IMR-90 (cell line): Measurements from ENCODE around the gene FDX1.

ENCODE experiments used
- CTCF ChIP-seq: conservative IDR thresholded peaks from 2 replicates; pipeline ENCODE4 v1.5.1; 2012; ENCODE audit warnings: mild to moderate bottlenecking, low read depth, low read length, improper control_type of control experiment
- POLR2A ChIP-seq: IDR thresholded peaks from 2 replicates; pipeline ENCODE4 v1.6.1; 2012; ENCODE audit warnings: mild to moderate bottlenecking, low read depth, low read length
- SMC3 ChIP-seq: fragments of 150-350 bp; IDR thresholded peaks from 2 replicates; pipeline ENCODE4 v1.6.1; 2016; ENCODE audit warnings: low read depth, mild to moderate bottlenecking, antibody characterized with exemption, low read length, moderate library complexity

GRCh38 chr11:110478410-110478809 is 48.7 kb downstream of the FDX1 start:
- TF ChIP-seq CTCF (no peak), POLR2A (no peak), SMC3 (no peak)
